ENCODE measurements around the gene CLNK. TPM values are rescaled to one million over a fixed set of nuclear protein-coding genes. Genes with fewer than 3 reads are reported as not detected.

CLNK gene
- total RNA-seq (2022; extraction: Qiagen RNA extraction; ENCODE audit: low read depth) = not detected in 5 replicates

GRCh38 chr4:10684631-10685030, at the start of gene CLNK:
Gene CLNK, minus strand, starts transcription at chr4:10684768. Its CDS starts 16,899 bp downstream, at chr4:10667869.

GRCh38 chr4:10457255-10457801, 227.2 kb downstream of the CLNK start, which contains the start of gene ZNF518B:
Gene ZNF518B, minus strand, starts transcription at chr4:10457426. Its CDS starts 11,098 bp downstream, at chr4:10446328.

Other genes starting within 250 kb of the CLNK start
- 2.6 to 4.6 TPM (median 3.4 TPM) in 5 replicates for gene ZNF518B, start 227.3 kb downstream of the CLNK start, total RNA-seq (2022; extraction: Qiagen RNA extraction; ENCODE audit: low read depth)